HepG2 (cell line): ENCODE data around the gene SDR39U1. TPM values are rescaled to one million over a fixed set of nuclear protein-coding genes. Genes with fewer than 3 reads are reported as not detected.

ENCODE experiments used
- HMG20A ChIP-seq: IDR thresholded peaks from 2 replicates; pipeline ENCODE4 v1.6.1; 2016; ENCODE audit warnings: borderline replicate concordance
- KAT7 ChIP-seq: IDR thresholded peaks from 2 replicates; pipeline ENCODE4 v1.6.1; 2018; ENCODE audit warnings: borderline replicate concordance, missing compliant biosample characterization
- SMAD3 ChIP-seq: sonication (generic); formaldehyde crosslinking; IDR thresholded peaks from 2 replicates; pipeline ENCODE4 v1.4.0; 2020; ENCODE audit warnings: missing genetic modification reagents
- TOE1 ChIP-seq: sonication (generic); formaldehyde crosslinking; IDR thresholded peaks from 2 replicates; pipeline ENCODE4 v1.4.0; 2020; ENCODE audit warnings: mild to moderate bottlenecking, missing genetic modification reagents
- ZNF619 ChIP-seq: sonication (generic); formaldehyde crosslinking; IDR thresholded peaks from 2 replicates; pipeline ENCODE4 v1.4.0; 2020; ENCODE audit warnings: mild to moderate bottlenecking, missing genetic modification reagents
- ZSCAN25 ChIP-seq: sonication (generic); formaldehyde crosslinking; IDR thresholded peaks from 2 replicates; pipeline ENCODE4 v1.8.0; 2022; ENCODE audit warnings: mild to moderate bottlenecking, missing genetic modification reagents
- polyA plus RNA-seq, 8 experiments: library from polyadenylated mRNA; depleted of rRNA in 3 of 8; stranded (reverse) in 7 of 8; unstranded in 1 of 8; fragments of >200 nt; fragmentation: Illumina TruSeq in 4 of 8; extraction: Trizol in 4 of 8; gene quantifications; 2 replicates each; pipeline versions ENCODE4 v1.2.1 to v1.2.3, GENCODE V29; 2011 to 2016; ENCODE audit warnings: low read depth in 4 of 8, missing spikeins in 1 of 8, mixed read lengths in 1 of 8; ENCODE audit not compliant: insufficient read depth in 1 of 8
- total RNA-seq, 5 experiments: library from RNA; depleted of rRNA; stranded (reverse); fragments of >200 nt; fragmentation: Illumina TruSeq; extraction: Trizol; gene quantifications; 2 replicates each; pipeline ENCODE4 v1.2.3, GENCODE V29; 2016; ENCODE audit warnings: low read depth in 1 of 5
- TF ChIP-seq, protein P1 (sequence below): sonication (generic); formaldehyde crosslinking; IDR thresholded peaks from one replicate; pipeline ENCODE4 v1.5.1; 2020; ENCODE audit warnings: mild to moderate bottlenecking, missing genetic modification reagents; ENCODE audit errors: not compliant biosample characterization
- TF ChIP-seq, protein P2 (sequence below): sonication (generic); formaldehyde crosslinking; conservative IDR thresholded peaks from 2 replicates; pipeline ENCODE4 v1.8.0; 2022; ENCODE audit warnings: mild to moderate bottlenecking, moderate library complexity, missing genetic modification reagents
- TF ChIP-seq, protein P3 (sequence below): sonication (generic); formaldehyde crosslinking; IDR thresholded peaks from 2 replicates; pipeline ENCODE4 v1.4.0; 2020; ENCODE audit warnings: mild to moderate bottlenecking, missing genetic modification reagents
- TF ChIP-seq, protein P4 (sequence below): sonication (generic); formaldehyde crosslinking; IDR thresholded peaks from 2 replicates; pipeline ENCODE4 v1.5.0; 2020; ENCODE audit warnings: mild to moderate bottlenecking, missing genetic modification reagents

The SDR39U1 gene
- total and polyA plus RNA-seq, 2 of the 13 experiments (the other 11 are each of a cell fraction or from before 2014, with no cell fraction given) = 34.4 to 129 TPM

DNA sequence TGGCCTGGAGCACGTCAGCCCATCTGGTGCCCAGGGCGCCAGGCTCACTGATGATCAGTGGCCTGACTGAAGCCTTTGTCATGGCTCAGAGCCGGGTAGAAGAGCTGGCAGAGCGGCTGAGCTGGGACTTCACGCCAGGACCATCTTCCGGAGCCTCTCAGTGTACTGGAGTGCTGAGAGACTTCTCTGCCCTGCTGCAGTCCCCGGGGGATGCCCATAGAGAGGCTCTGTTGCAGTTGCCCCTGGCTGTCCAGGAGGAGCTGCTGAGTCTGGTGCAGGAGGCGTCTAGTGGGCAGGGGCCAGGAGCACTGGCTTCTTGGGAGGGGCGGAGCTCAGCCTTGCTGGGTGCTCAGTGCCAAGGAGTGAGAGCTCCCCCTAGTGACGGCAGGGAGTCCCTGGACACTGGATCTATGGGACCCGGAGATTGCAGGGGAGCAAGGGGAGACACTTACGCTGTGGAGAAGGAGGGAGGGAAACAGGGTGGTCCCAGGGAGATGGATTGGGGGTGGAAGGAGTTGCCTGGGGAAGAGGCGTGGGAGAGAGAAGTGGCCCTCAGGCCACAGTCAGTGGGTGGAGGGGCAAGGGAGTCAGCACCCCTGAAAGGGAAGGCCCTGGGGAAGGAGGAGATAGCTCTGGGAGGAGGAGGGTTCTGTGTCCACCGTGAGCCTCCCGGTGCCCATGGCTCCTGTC lies 10.9 kb downstream of the SDR39U1 start (continued):
- TF ChIP-seq, protein P1, sequence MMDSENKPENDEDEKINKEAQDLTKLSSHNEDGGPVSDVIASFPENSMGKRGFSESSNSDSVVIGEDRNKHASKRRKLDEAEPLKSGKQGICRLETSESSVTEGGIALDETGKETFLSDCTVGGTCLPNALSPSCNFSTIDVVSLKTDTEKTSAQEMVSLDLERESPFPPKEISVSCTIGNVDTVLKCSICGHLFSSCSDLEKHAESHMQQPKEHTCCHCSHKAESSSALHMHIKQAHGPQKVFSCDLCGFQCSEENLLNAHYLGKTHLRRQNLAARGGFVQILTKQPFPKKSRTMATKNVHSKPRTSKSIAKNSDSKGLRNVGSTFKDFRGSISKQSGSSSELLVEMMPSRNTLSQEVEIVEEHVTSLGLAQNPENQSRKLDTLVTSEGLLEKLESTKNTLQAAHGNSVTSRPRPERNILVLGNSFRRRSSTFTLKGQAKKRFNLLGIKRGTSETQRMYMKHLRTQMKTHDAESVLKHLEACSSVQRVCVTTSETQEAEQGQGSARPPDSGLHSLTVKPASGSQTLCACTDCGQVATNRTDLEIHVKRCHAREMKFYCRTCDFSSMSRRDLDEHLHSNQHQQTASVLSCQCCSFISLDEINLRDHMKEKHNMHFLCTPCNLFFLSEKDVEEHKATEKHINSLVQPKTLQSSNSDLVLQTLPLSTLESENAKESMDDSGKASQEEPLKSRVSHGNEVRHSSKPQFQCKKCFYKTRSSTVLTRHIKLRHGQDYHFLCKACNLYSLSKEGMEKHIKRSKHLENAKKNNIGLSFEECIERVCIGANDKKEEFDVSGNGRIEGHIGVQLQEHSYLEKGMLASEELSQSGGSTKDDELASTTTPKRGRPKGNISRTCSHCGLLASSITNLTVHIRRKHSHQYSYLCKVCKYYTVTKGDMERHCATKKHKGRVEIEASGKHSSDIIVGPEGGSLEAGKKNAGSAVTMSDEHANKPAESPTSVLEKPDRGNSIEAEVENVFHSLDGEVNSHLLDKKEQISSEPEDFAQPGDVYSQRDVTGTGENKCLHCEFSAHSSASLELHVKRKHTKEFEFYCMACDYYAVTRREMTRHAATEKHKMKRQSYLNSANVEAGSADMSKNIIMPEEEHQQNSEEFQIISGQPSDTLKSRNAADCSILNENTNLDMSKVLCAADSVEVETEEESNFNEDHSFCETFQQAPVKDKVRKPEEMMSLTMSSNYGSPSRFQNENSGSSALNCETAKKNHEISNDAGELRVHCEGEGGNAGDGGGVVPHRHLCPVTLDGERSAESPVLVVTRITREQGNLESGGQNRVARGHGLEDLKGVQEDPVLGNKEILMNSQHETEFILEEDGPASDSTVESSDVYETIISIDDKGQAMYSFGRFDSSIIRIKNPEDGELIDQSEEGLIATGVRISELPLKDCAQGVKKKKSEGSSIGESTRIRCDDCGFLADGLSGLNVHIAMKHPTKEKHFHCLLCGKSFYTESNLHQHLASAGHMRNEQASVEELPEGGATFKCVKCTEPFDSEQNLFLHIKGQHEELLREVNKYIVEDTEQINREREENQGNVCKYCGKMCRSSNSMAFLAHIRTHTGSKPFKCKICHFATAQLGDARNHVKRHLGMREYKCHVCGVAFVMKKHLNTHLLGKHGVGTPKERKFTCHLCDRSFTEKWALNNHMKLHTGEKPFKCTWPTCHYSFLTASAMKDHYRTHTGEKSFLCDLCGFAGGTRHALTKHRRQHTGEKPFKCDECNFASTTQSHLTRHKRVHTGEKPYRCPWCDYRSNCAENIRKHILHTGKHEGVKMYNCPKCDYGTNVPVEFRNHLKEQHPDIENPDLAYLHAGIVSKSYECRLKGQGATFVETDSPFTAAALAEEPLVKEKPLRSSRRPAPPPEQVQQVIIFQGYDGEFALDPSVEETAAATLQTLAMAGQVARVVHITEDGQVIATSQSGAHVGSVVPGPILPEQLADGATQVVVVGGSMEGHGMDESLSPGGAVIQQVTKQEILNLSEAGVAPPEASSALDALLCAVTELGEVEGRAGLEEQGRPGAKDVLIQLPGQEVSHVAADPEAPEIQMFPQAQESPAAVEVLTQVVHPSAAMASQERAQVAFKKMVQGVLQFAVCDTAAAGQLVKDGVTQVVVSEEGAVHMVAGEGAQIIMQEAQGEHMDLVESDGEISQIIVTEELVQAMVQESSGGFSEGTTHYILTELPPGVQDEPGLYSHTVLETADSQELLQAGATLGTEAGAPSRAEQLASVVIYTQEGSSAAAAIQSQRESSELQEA = peak; percentile 26
- TF ChIP-seq, protein P2, sequence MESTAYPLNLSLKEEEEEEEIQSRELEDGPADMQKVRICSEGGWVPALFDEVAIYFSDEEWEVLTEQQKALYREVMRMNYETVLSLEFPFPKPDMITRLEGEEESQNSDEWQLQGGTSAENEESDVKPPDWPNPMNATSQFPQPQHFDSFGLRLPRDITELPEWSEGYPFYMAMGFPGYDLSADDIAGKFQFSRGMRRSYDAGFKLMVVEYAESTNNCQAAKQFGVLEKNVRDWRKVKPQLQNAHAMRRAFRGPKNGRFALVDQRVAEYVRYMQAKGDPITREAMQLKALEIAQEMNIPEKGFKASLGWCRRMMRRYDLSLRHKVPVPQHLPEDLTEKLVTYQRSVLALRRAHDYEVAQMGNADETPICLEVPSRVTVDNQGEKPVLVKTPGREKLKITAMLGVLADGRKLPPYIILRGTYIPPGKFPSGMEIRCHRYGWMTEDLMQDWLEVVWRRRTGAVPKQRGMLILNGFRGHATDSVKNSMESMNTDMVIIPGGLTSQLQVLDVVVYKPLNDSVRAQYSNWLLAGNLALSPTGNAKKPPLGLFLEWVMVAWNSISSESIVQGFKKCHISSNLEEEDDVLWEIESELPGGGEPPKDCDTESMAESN (CRISPR knock-in tag) = peak; percentile 99
- TF ChIP-seq ZSCAN25 (CRISPR knock-in tag) = peak; percentile 67; the same call in 1 of the 2 replicates
- TF ChIP-seq, protein P3, sequence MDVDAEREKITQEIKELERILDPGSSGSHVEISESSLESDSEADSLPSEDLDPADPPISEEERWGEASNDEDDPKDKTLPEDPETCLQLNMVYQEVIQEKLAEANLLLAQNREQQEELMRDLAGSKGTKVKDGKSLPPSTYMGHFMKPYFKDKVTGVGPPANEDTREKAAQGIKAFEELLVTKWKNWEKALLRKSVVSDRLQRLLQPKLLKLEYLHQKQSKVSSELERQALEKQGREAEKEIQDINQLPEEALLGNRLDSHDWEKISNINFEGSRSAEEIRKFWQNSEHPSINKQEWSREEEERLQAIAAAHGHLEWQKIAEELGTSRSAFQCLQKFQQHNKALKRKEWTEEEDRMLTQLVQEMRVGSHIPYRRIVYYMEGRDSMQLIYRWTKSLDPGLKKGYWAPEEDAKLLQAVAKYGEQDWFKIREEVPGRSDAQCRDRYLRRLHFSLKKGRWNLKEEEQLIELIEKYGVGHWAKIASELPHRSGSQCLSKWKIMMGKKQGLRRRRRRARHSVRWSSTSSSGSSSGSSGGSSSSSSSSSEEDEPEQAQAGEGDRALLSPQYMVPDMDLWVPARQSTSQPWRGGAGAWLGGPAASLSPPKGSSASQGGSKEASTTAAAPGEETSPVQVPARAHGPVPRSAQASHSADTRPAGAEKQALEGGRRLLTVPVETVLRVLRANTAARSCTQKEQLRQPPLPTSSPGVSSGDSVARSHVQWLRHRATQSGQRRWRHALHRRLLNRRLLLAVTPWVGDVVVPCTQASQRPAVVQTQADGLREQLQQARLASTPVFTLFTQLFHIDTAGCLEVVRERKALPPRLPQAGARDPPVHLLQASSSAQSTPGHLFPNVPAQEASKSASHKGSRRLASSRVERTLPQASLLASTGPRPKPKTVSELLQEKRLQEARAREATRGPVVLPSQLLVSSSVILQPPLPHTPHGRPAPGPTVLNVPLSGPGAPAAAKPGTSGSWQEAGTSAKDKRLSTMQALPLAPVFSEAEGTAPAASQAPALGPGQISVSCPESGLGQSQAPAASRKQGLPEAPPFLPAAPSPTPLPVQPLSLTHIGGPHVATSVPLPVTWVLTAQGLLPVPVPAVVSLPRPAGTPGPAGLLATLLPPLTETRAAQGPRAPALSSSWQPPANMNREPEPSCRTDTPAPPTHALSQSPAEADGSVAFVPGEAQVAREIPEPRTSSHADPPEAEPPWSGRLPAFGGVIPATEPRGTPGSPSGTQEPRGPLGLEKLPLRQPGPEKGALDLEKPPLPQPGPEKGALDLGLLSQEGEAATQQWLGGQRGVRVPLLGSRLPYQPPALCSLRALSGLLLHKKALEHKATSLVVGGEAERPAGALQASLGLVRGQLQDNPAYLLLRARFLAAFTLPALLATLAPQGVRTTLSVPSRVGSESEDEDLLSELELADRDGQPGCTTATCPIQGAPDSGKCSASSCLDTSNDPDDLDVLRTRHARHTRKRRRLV = no peak
- TF ChIP-seq HMG20A = no peak
- TF ChIP-seq ZNF619 (CRISPR knock-in tag) = peak; percentile 99
- TF ChIP-seq KAT7 (CRISPR knock-in tag) = no peak
- TF ChIP-seq TOE1 = 0 out of 2 replicates have a peak, but pooled peaks have one; percentile 36
- TF ChIP-seq, protein P4, sequence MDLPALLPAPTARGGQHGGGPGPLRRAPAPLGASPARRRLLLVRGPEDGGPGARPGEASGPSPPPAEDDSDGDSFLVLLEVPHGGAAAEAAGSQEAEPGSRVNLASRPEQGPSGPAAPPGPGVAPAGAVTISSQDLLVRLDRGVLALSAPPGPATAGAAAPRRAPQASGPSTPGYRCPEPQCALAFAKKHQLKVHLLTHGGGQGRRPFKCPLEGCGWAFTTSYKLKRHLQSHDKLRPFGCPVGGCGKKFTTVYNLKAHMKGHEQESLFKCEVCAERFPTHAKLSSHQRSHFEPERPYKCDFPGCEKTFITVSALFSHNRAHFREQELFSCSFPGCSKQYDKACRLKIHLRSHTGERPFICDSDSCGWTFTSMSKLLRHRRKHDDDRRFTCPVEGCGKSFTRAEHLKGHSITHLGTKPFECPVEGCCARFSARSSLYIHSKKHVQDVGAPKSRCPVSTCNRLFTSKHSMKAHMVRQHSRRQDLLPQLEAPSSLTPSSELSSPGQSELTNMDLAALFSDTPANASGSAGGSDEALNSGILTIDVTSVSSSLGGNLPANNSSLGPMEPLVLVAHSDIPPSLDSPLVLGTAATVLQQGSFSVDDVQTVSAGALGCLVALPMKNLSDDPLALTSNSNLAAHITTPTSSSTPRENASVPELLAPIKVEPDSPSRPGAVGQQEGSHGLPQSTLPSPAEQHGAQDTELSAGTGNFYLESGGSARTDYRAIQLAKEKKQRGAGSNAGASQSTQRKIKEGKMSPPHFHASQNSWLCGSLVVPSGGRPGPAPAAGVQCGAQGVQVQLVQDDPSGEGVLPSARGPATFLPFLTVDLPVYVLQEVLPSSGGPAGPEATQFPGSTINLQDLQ (CRISPR knock-in tag) = no peak
- TF ChIP-seq SMAD3 (CRISPR knock-in tag) = peak; percentile 79
